Lung (tissue), 12 donors: ENCODE results near the gene C8A. TPM values are rescaled to one million over a fixed set of nuclear protein-coding genes. Genes with fewer than 3 reads are reported as not detected.

Experiments
- ATAC-seq: fragments of 200-7000 bp; cut with Tn5 transposase; one replicate; pipeline ENCODE4 v1.9.1; 2020; ENCODE audit warnings: moderate number of reproducible peaks; ENCODE audit not compliant: insufficient read depth, low FRiP score
- DNase-seq, 3 donors: peaks; one replicate each; pipeline ENCODE4 v3.0.0-alpha.2; 2013 to 2017
- H3K27ac ChIP-seq, 2 donors: one replicate each; pipeline ENCODE4 v1.5.1; 2013; ENCODE audit warnings: mild to moderate bottlenecking in 2 of 2, moderate library complexity in 2 of 2, control low read depth in 1 of 2, inconsistent platforms in 1 of 2, low read depth in 1 of 2, low read length in 1 of 2
- H3K27me3 ChIP-seq, 3 donors: one replicate each; pipeline ENCODE4 v1.5.1; 2013; ENCODE audit warnings: low read length in 2 of 3; ENCODE audit not compliant: control insufficient read depth in 3 of 3, insufficient read depth in 3 of 3
- H3K36me3 ChIP-seq, 4 donors: one replicate each; pipeline ENCODE4 v1.5.1; 2013; ENCODE audit warnings: low read length in 4 of 4, mild to moderate bottlenecking in 1 of 4, moderate library complexity in 1 of 4; ENCODE audit not compliant: control insufficient read depth in 4 of 4, insufficient read depth in 4 of 4
- H3K4me1 ChIP-seq, 5 donors: one replicate each; pipeline ENCODE4 v1.5.1; 2013; ENCODE audit warnings: low read length in 5 of 5, mild to moderate bottlenecking in 2 of 5, moderate library complexity in 1 of 5; ENCODE audit not compliant: control insufficient read depth in 5 of 5, insufficient read depth in 5 of 5
- H3K4me3 ChIP-seq: one replicate; pipeline ENCODE4 v1.5.1; 2013; ENCODE audit warnings: mild to moderate bottlenecking, control low read depth, moderate library complexity
- H3K9ac ChIP-seq, 2 donors: one replicate each; pipeline ENCODE4 v1.5.1; 2013; ENCODE audit warnings: low read length in 2 of 2, control low read depth in 1 of 2; ENCODE audit not compliant: insufficient read depth in 1 of 2
- H3K9me3 ChIP-seq, 4 donors: one replicate each; pipeline ENCODE4 v1.5.1; 2013; ENCODE audit warnings: low read length in 3 of 4, mild to moderate bottlenecking in 1 of 4, moderate library complexity in 1 of 4; ENCODE audit not compliant: control insufficient read depth in 4 of 4, insufficient read depth in 3 of 4
- CTCF ChIP-seq: IDR thresholded peaks from 2 replicates; pipeline ENCODE4 v1.5.1; 2012; ENCODE audit warnings: mild to moderate bottlenecking; ENCODE audit errors: control extremely low read depth, extremely low read depth
- WGBS, 2 donors: extraction: QIAGEN DNeasy Blood & Tissue Kit; methylation state at CpG; one replicate each; pipeline ENCODE4 v1.1.7; 2013; 5-methylcytosine and 5-hydroxymethylcytosine counted together
- polyA plus RNA-seq, 2 donors: library from polyadenylated mRNA; stranded (reverse); fragments of 200-250 nt; gene quantifications; one replicate each; pipeline ENCODE4 v1.2.1, GENCODE V29; 2013
- total RNA-seq, 2 donors: library from RNA; depleted of rRNA in 1 of 2; stranded (reverse); fragments of >200 nt in 1 of 2; gene quantifications; one replicate each; pipeline ENCODE4 v1.2.1, GENCODE V29; 2014 to 2021
- donor health status: control.
- donor health status: control.
- donor health status: Bipolar disorder and iron deficiency.
- donor health status: healthy.
- donor health status: DM: yes; HTN: yes; CAD: no.

Gene C8A
- total and polyA plus RNA-seq, 4 donors: 0.12 to 1.4 TPM; not detected in 2

DNA sequence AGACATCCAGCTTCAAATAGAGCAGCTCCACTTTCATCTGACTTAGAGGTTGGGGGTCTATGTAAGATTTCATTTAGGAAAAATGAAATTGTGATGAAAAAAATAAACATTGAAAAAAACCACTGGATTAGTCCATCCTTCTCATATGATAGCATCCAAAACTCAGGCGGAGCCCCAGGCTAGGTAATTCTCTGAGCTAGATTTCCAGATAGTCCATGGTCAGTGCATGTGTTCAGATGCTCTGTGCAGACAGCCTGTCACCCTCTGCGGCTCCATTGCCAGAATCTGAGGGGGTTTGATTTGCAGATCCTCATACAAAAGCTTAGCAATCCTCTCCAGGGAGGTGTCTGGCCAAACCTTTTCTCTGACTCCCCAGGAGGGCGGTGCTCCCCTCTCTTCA lies 62.0 kb downstream of the C8A start:
- DNase-seq (no peak), ATAC-seq (no peak)
- Histone ChIP-seq H3K9me3 (peaks cover 0 to 2% (median 0%) of the 10 kb centered on the region in 4 donors), H3K36me3 (no peaks in the 10 kb centered on the region), H3K9ac (no peak overlapping the region), H3K27ac (no peak overlapping the region), H3K4me1 (peaks cover 0 to 4% (median 2%) of the 10 kb centered on the region in 5 donors), H3K27me3 (no peaks in the 10 kb centered on the region), H3K4me3 (no peak overlapping the region)
- WGBS, 2 donors: 91 to 93% methylated on average over 3 of the region's 3 CpGs
- TF ChIP-seq CTCF: no peak

DNA sequence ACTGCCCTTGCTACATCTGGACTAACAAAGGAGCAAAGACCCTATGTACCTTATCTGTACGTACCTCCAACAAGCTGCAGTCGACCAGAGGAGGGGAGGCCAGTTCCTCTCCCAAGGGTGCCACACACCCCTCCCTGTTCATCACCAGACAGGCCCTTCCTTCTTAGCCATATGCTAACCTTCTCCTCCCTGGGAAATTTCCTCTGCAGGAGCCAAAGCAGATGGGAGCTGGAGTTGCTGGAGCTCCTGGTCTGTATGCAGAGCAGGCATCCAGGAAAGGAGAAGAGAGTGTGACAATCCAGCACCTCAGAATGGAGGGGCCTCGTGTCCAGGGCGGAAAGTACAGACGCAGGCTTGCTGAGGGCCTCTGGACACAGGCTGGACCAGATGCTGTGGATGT lies 62.8 kb downstream of the C8A start:
- ATAC-seq (no peak), DNase-seq (no peak)
- Histone ChIP-seq H3K27ac (no peak overlapping the region), H3K36me3 (no peaks in the 10 kb centered on the region), H3K27me3 (no peaks in the 10 kb centered on the region), H3K4me1 (peaks cover 0 to 4% (median under 1%) of the 10 kb centered on the region in 5 donors), H3K4me3 (no peak overlapping the region), H3K9me3 (peaks cover 0 to 4% (median 0%) of the 10 kb centered on the region in 4 donors), H3K9ac (no peak overlapping the region)
- no peak for TF ChIP-seq CTCF
- WGBS, 2 donors: 82 to 89% methylated on average over 5 of the region's 5 CpGs

- ATAC-seq (no peak), DNase-seq (peak in 1 of 3 donors; percentile 38)
- peaks cover 0 to 4% (median 0%) of the 10 kb centered on the region in 5 donors for H3K4me1 ChIP-seq
- H3K9ac ChIP-seq: no peak overlapping the region
- WGBS, 2 donors: 58 to 67% methylated on average over 2 of the region's 2 CpGs
- no peak overlapping the region for H3K4me3 ChIP-seq
- no peak for TF ChIP-seq CTCF
- no peak overlapping the region for H3K27ac ChIP-seq
- peaks cover 0 to 5% (median 0%) of the 10 kb centered on the region in 4 donors for H3K9me3 ChIP-seq
- no peaks in the 10 kb centered on the region for H3K36me3 ChIP-seq
- no peaks in the 10 kb centered on the region for H3K27me3 ChIP-seq
Observed at GRCh38 chr1:56920591-56921001, 66.0 kb downstream of the C8A start.

GRCh38 chr1:56921479-56921878 lies 66.9 kb downstream of the C8A start:
- no peak for TF ChIP-seq CTCF
- no peak for ATAC-seq

More at GRCh38 chr1:56921479-56921878, 66.9 kb downstream of the C8A start:
- DNase-seq: peak; percentile 9 to 38 (median 33)
- no peak overlapping the region for H3K4me3 ChIP-seq
- H3K36me3 ChIP-seq: no peaks in the 10 kb centered on the region
- H3K9ac ChIP-seq: no peak overlapping the region
- WGBS, 2 donors: 29 to 48% methylated on average over 1 of the region's 1 CpG
- H3K27ac ChIP-seq: no peak overlapping the region
- no peaks in the 10 kb centered on the region for H3K27me3 ChIP-seq
- peaks cover 0 to 4% (median 0%) of the 10 kb centered on the region in 5 donors for H3K4me1 ChIP-seq
- H3K9me3 ChIP-seq: peaks cover 0 to 5% (median 0%) of the 10 kb centered on the region in 4 donors
